ENCODE data around the gene GATA5. TPM values are rescaled to one million over a fixed set of nuclear protein-coding genes. Genes with fewer than 3 reads are reported as not detected.

The GATA5 gene
- total RNA-seq, 4 donors from 2014 or later = 1.7 to 48.3 (median 39.5) TPM

- Histone ChIP-seq H3K4me3 (no peak overlapping the region), H3K9me3 (no peaks in the 10 kb centered on the region), H3K27me3 (no peaks in the 10 kb centered on the region), H3K36me3 (no peaks in the 10 kb centered on the region), H3K4me1 (peaks cover 0 to 19% (median 5%) of the 10 kb centered on the region in 4 donors), H3K27ac (no peak overlapping the region)
- TF ChIP-seq CTCF (IDR thresholded peaks at IDR 0.05) (no peak), POLR2A (IDR thresholded peaks at IDR 0.05) (no peak)
- DNase-seq = no peak
These were observed 10.7 kb upstream of the GATA5 start for GRCh38 chr20:62486484-62486883.

- Histone ChIP-seq H3K27ac (no peak overlapping the region), H3K4me3 (no peak overlapping the region), H3K4me1 (peaks cover 0 to 19% (median 5%) of the 10 kb centered on the region in 4 donors), H3K9me3 (no peaks in the 10 kb centered on the region), H3K27me3 (no peaks in the 10 kb centered on the region), H3K36me3 (no peaks in the 10 kb centered on the region)
- TF ChIP-seq POLR2A (IDR thresholded peaks at IDR 0.05) (no peak), CTCF (IDR thresholded peaks at IDR 0.05) (no peak)
- DNase-seq = no peak
These were observed 9.9 kb upstream of the GATA5 start for GRCh38 chr20:62485701-62486089.

GRCh38 chr20:62485062-62485700 is 9.4 kb upstream of the GATA5 start:
- no peak overlapping the region for H3K4me3 ChIP-seq
- H3K27me3 ChIP-seq = no peaks in the 10 kb centered on the region
- no peaks in the 10 kb centered on the region for H3K36me3 ChIP-seq
- no peak for TF ChIP-seq CTCF (IDR thresholded peaks at IDR 0.05)
- no peak for TF ChIP-seq POLR2A (IDR thresholded peaks at IDR 0.05)
- no peak overlapping the region for H3K27ac ChIP-seq
- DNase-seq = peak in 2 of 3 donors; percentile 63 to 69
- peaks cover 0 to 19% (median 5%) of the 10 kb centered on the region in 4 donors for H3K4me1 ChIP-seq
- no peaks in the 10 kb centered on the region for H3K9me3 ChIP-seq

- DNase-seq = no peak
- H3K4me3 ChIP-seq = no peak overlapping the region
- H3K4me1 ChIP-seq = peaks cover 0 to 19% (median 3%) of the 10 kb centered on the region in 4 donors
- H3K27me3 ChIP-seq = no peaks in the 10 kb centered on the region
- H3K9me3 ChIP-seq = no peaks in the 10 kb centered on the region
- TF ChIP-seq POLR2A (IDR thresholded peaks at IDR 0.05) = no peak
- TF ChIP-seq CTCF (IDR thresholded peaks at IDR 0.05) = no peak
- no peaks in the 10 kb centered on the region for H3K36me3 ChIP-seq
- no peak overlapping the region for H3K27ac ChIP-seq
These were observed 8.7 kb upstream of the GATA5 start for GRCh38 chr20:62484478-62484877.

- Histone ChIP-seq H3K4me3 (no peak overlapping the region), H3K36me3 (no peaks in the 10 kb centered on the region), H3K4me1 (peaks cover 0 to 14% (median 1%) of the 10 kb centered on the region in 4 donors), H3K27ac (no peak overlapping the region), H3K9me3 (no peaks in the 10 kb centered on the region), H3K27me3 (no peaks in the 10 kb centered on the region)
- TF ChIP-seq POLR2A (IDR thresholded peaks at IDR 0.05) = no peak
- TF ChIP-seq CTCF (IDR thresholded peaks at IDR 0.05) = no peak
- DNase-seq = no peak
These were observed 8.0 kb upstream of the GATA5 start for GRCh38 chr20:62483613-62484458.
